CD4-positive, alpha-beta T cell treated with Interleukin-4 for 1 hour (primary cell): ENCODE data around the gene GABRP.

Experiments used
- DNase-seq, 2 donors: peaks; one replicate each; pipeline ENCODE4 v3.0.0-alpha.2; 2020 to 2022

The GABRP gene

GRCh38 chr5:170861917-170862766 lies 78.6 kb downstream of the GABRP start, which contains the start of gene RANBP17:
Gene RANBP17, plus strand, starts transcription at chr5:170862018.
- DNase-seq: peak in 1 of 2 donors; percentile 12

GRCh38 chr5:170863646-170864045 lies 80.1 kb downstream of the GABRP start:
- DNase-seq: no peak
